MG63 (cell line): ENCODE results near the gene PSENEN. TPM values are rescaled to one million over a fixed set of nuclear protein-coding genes. Genes with fewer than 3 reads are reported as not detected.

ENCODE experiments used
- total RNA-seq: library from RNA; depleted of rRNA; stranded (reverse); fragments of >200 nt; shearing (Covaris generic); gene quantifications from 2 replicates; pipeline ENCODE4 v1.2.3, GENCODE V29; 2014; ENCODE audit warnings: low replicate concordance; rRNA removed

The PSENEN gene
- total RNA-seq, 1 experiment from 2014 or later, result 76.2 TPM

Other genes with a start within 250 kb of the PSENEN start
- gene DMKN, start 232.0 kb upstream of the PSENEN start, total RNA-seq, result not detected in 2 replicates
- gene SBSN, start 217.3 kb upstream of the PSENEN start, total RNA-seq, result 0.30 TPM in 1 of 2 replicates, not detected in the other
- not detected in 2 replicates for gene GAPDHS, start 212.2 kb upstream of the PSENEN start, total RNA-seq
- 180 and 203 TPM in 2 replicates for gene TMEM147, start 200.0 kb upstream of the PSENEN start, total RNA-seq
- gene ATP4A, start 182.0 kb upstream of the PSENEN start, total RNA-seq, result not detected in 2 replicates
- gene PMIS2, start 159.5 kb upstream of the PSENEN start, total RNA-seq, result not detected in 2 replicates
- 12.8 and 18.2 TPM in 2 replicates for gene HAUS5, start 132.9 kb upstream of the PSENEN start, total RNA-seq
- gene RBM42, start 116.6 kb upstream of the PSENEN start, total RNA-seq, result 103 and 144 TPM in 2 replicates
- gene ETV2, start 103.9 kb upstream of the PSENEN start, total RNA-seq, result not detected in 2 replicates
- 377 and 417 TPM in 2 replicates for gene COX6B1, start 97.3 kb upstream of the PSENEN start, total RNA-seq
- not detected in 2 replicates for gene UPK1A, start 79.1 kb upstream of the PSENEN start, total RNA-seq
- not detected in 2 replicates for gene ZBTB32, start 41.1 kb upstream of the PSENEN start, total RNA-seq
- 2.3 and 6.0 TPM in 2 replicates for gene KMT2B, start 27.6 kb upstream of the PSENEN start, total RNA-seq
- gene IGFLR1, start 3.2 kb upstream of the PSENEN start, total RNA-seq, result 0.27 and 2.4 TPM in 2 replicates
- 16.3 and 19.8 TPM in 2 replicates for gene U2AF1L4, start 233 bp upstream of the PSENEN start, total RNA-seq
- gene LIN37, start 2.9 kb downstream of the PSENEN start, total RNA-seq, result 2.4 and 4.1 TPM in 2 replicates
- gene HSPB6, start 11.4 kb downstream of the PSENEN start, total RNA-seq, result not detected in 2 replicates
- 0.47 and 8.9 TPM in 2 replicates for gene PROSER3, start 12.5 kb downstream of the PSENEN start, total RNA-seq
- gene ARHGAP33, start 29.9 kb downstream of the PSENEN start, total RNA-seq, result 0.42 and 1.6 TPM in 2 replicates
- gene PRODH2, start 67.2 kb downstream of the PSENEN start, total RNA-seq, result not detected in 2 replicates
- gene NPHS1, start 106.9 kb downstream of the PSENEN start, total RNA-seq, result not detected in 2 replicates
- 0.15 and 0.43 TPM in 2 replicates for gene KIRREL2, start 111.3 kb downstream of the PSENEN start, total RNA-seq
- 19.1 and 32.5 TPM in 2 replicates for gene APLP1, start 122.9 kb downstream of the PSENEN start, total RNA-seq
- 0.81 and 2.1 TPM in 2 replicates for gene NFKBID, start 154.9 kb downstream of the PSENEN start, total RNA-seq
- not detected in 2 replicates for gene HCST, start 156.9 kb downstream of the PSENEN start, total RNA-seq
- not detected in 2 replicates for gene TYROBP, start 162.6 kb downstream of the PSENEN start, total RNA-seq
- gene LRFN3, start 190.7 kb downstream of the PSENEN start, total RNA-seq, result 2.3 and 2.9 TPM in 2 replicates
- 46.1 and 77.8 TPM in 2 replicates for gene SDHAF1, start 249.5 kb downstream of the PSENEN start, total RNA-seq